WI38 (cell line): ENCODE data around the gene BICC1.

Experiments used
- H3K4me3 ChIP-seq: 2 replicates; pipeline ENCODE4 v1.5.1; 2011; ENCODE audit warnings: low read depth, mild to moderate bottlenecking, control low read depth, low read length
- CTCF ChIP-seq: IDR thresholded peaks from 2 replicates; pipeline ENCODE4 v1.5.1; 2012; ENCODE audit warnings: low read depth, mild to moderate bottlenecking, control low read depth, low read length

The BICC1 gene

GRCh38 chr10:58782876-58783851, 270.5 kb downstream of the BICC1 start:
- no peak for TF ChIP-seq CTCF

GRCh38 chr10:58784361-58784760, 271.7 kb downstream of the BICC1 start:
- TF ChIP-seq CTCF = no peak
- H3K4me3 ChIP-seq = no peak overlapping the region

More at GRCh38 chr10:58782876-58783851, 270.5 kb downstream of the BICC1 start:
- no peak overlapping the region for H3K4me3 ChIP-seq

GRCh38 chr10:58785354-58785753, 272.7 kb downstream of the BICC1 start:
- TF ChIP-seq CTCF = no peak
- H3K4me3 ChIP-seq = no peak overlapping the region

- TF ChIP-seq CTCF = no peak
- no peak overlapping the region for H3K4me3 ChIP-seq
Measured at GRCh38 chr10:58791137-58791536, 278.5 kb downstream of the BICC1 start.

- H3K4me3 ChIP-seq = no peak overlapping the region
- TF ChIP-seq CTCF = no peak
Measured at GRCh38 chr10:58795560-58795959, 282.9 kb downstream of the BICC1 start.

GRCh38 chr10:58796242-58796641, 283.6 kb downstream of the BICC1 start:
- TF ChIP-seq CTCF = no peak
- H3K4me3 ChIP-seq = no peak overlapping the region

GRCh38 chr10:58796824-58797223, 284.2 kb downstream of the BICC1 start:
- no peak for TF ChIP-seq CTCF
- H3K4me3 ChIP-seq = no peak overlapping the region
